HG03135 (cell line): ENCODE results near the gene SYT8.

ENCODE experiments used
- ATAC-seq: cut with Tn5 transposase; IDR thresholded peaks from one replicate; pipeline ENCODE4 v1.9.1; 2021; ENCODE audit warnings: mild to moderate bottlenecking, moderate library complexity; ENCODE audit not compliant: unreplicated experiment

The SYT8 gene

GRCh38 chr11:1857064-1857463 is 22.3 kb downstream of the SYT8 start:
- no peak for ATAC-seq

DNA sequence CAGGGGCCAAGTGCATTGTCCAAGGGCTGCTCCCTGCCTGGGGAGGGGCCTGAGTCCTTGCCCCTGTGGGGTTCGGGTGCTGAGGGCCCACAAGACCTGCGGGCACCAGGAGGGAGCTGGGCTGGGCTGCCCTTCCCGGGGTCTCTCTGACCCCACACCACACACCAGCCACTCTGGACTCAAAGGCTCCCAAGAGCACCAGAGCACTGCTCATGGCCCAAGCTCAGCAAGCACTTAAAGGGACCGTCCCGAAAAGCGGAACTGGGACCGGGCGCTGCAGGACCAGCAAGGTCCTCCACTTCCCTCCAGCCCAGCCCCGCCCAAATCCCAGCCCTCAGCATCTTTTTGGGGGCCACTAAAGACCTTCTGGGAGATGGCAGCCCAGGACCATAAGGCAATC is 23.4 kb downstream of the SYT8 start:
- ATAC-seq, result no peak

DNA sequence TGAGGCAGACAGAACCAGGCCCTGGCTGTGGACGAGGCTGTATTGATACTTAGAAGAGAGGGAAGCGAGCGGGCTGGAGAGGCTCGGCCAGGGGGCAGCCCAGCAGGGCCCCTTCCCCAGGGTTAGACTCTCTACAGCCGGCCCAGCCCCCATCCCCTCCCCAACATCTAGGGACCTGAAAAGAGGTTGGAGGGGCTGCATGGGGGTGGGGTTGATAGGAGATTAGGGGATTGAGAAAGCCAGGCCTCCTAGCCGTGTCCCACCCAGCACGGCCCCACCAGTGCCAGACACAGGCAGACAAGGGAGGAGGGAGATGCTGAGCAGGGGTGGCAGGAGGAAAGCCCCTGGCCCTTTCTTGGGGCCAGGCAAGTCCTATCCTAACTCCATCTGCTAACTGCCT is 23.8 kb downstream of the SYT8 start:
- no peak for ATAC-seq

- ATAC-seq, result no peak
Measured at GRCh38 chr11:1859004-1859403, 24.2 kb downstream of the SYT8 start.

DNA sequence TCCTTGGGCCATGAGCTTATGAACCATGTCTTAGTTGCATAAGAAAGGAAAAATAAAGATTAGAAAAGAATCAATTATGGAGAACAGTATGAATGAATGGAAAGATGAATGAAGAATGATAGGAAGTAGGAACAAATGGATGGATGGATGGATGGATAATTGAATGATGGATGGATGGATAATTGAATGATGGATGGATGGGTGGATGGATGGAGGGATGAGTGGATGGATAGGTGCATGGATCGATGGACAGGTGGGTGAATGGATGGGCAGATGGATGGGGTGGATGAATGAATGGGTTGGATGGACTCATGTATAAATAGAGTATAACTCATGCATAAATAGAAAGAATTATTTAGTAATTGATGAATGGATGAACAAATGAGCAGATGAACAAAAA is 25.3 kb downstream of the SYT8 start:
- ATAC-seq, result no peak

GRCh38 chr11:1861435-1862411 is 26.9 kb downstream of the SYT8 start:
- ATAC-seq, result no peak

- ATAC-seq, result no peak
Measured at GRCh38 chr11:1862588-1863351, 28.0 kb downstream of the SYT8 start.

DNA sequence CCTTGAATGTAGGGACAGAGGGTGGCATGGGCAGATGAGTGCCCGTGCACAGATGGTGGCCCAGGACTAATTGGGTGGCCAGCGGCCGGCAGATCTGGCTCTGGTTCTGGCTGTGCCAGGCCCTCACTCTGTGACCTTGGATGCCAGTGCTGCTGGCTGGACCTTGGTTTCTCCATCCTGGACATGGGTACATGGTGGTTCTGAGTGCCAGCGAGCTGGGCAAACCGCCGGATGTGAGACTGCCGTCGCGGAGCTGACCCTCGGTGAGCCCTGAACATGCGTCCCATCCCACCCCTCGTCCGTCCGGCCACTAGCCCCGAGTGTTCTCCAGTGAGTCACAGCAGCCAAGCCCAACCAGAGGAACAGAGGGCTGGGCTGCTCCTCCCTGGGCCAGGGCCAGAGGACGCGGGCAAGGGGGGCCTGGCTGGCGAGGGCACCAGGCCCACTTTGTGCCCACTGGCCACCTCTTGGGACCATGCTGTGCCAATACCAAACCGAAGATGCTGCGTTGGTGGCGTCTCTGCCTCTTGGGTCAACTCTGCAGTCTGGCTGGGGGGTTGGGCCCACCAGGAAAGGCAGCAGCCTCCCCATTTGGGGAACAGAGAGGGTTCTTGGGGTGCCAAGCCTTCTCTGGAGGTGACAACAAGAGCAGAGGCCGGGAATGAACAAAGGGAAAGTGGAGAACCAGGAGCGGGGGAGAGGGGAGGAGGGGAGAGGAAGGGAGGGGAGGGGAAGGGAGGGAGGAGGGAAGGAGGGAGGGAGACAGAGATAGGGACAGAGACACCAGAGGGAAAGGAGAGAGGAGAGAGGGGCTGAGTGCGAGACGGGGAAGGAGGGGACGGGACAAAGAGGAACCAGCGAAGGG is 28.8 kb downstream of the SYT8 start:
- no peak for ATAC-seq

DNA sequence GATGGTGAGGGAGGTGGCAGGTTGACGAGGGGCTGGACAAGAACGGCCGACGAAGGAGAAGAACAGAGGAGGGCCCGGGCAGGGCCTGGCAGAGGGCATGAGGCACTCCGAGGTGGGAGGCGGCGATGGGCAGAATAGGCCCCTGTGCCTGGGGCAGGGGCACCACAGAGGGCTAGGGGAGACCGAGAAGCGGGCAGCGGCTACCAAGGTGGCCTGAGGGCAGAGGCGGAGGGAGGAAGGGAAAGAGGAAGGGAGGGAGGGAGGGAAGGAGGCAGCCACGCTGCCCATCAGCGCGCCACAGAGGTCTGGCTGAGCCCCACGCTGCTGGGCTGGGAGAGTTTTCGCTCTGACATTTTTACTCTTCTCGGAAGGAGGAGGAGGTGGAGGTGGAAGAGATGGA is 29.4 kb downstream of the SYT8 start:
- ATAC-seq, result no peak

- no peak for ATAC-seq
Measured at GRCh38 chr11:1864831-1865665, 30.3 kb downstream of the SYT8 start.

GRCh38 chr11:1866226-1866625 is 31.4 kb downstream of the SYT8 start:
- ATAC-seq, result no peak

GRCh38 chr11:1866776-1867175 is 32.0 kb downstream of the SYT8 start:
- ATAC-seq, result no peak

DNA sequence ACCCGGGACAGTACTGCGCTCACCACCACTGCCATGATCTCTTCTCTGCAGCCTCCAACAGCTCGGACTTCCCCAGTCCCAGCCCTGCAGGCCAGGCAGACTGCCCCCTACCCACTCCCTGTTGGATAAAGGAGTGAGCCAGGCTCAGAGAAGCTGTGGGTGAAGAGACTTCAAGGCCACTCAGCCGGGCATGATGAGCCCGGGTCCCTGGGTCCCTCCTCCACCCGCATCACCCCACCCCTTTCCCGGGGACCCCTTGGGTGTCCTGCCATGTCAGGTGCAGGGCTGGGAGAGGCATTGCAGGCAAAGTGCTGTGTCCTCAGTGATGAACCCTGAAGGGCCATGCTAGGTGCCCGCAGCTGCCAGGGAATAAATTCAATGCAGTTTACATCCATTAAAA is 32.6 kb downstream of the SYT8 start:
- no peak for ATAC-seq

DNA sequence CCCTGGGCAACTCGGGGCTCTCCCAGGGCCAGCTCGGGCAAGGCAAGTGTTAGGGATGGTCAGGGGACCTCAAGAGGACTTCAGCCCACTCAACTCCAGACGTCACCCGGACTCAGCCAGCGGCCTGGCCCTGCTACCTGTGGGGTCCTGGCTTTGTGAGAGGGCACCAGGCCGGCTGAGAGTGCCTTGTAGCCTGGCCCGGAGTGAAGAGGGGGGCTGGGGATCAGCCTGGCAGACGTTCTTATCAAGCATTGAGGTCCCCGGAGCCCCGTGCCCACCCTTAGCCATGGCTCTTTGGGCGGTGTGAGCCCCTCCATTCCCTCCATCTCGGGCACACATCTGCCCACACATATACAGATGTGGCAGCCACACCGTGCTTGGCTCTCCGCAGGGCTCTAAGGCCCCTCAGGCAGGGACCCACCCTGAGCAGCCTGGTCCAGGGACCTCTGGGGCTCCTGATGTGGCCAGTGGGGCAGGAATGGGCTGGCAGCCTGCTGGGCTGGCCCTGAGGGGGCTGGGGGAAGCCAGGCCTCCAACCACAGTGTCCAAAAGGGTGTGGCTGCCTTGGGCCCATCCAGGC is 33.4 kb downstream of the SYT8 start:
- ATAC-seq, result no peak

GRCh38 chr11:1868636-1869291 is 34.0 kb downstream of the SYT8 start:
- no peak for ATAC-seq

DNA sequence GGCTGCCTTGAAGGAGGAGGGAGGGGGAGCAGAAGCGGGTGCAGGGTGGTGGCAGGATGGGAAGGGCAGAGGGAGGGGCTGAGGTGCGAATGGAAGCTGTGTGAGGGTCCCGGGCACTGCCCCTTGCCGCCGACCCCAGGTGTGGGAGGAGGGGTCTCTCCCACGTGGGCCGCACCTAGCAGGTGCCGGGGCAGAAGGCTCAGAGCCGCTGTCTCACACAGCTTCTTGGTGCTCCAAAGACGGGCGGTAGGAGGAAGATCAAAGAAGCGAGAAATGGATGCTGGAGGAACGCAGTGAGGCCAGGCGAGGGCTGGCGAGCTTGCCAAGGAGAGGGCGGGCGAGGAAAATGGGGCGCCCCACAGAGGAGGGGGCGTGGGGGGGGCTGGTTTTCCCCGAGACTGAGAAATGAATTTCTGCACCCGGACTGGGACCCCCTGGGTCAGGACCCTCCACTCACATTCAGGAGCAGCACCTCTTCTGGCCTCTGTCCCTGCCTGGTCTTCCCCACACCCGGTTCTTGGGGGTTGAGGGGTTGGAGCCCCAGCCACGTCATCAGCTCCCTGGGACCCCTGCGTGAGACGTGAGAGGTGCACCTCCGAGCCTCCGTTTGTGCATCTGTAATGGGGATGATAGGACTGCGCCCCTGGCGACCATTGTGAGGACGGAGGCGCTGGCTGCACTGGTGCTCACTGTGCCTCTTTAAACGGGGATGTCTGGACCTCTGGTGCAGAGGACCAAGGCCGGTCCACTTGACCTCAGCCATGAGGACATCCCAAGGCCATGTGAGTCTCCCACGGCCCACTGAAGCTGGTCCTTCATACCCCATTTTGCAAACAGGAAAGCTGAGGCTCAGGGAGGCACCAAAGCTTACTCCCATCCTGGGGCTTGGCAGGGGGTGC is 34.9 kb downstream of the SYT8 start:
- ATAC-seq, result no peak

- ATAC-seq, result no peak
Measured at GRCh38 chr11:1870326-1870696, 35.5 kb downstream of the SYT8 start.

GRCh38 chr11:1870721-1871466 is 36.1 kb downstream of the SYT8 start:
- no peak for ATAC-seq
